CD14-positive monocyte (primary cell): ENCODE data around the gene ATG7. TPM values are rescaled to one million over a fixed set of nuclear protein-coding genes. Genes with fewer than 3 reads are reported as not detected.

ENCODE experiments used
- DNase-seq, 3 donors: peaks; one replicate each; pipeline ENCODE4 v3.0.0-alpha.2; 2011 to 2022
- H2AFZ ChIP-seq: 2 replicates; pipeline ENCODE4 v1.6.0; 2012; ENCODE audit warnings: mild to moderate bottlenecking, low read depth, low read length, inconsistent platforms; ENCODE audit not compliant: insufficient read depth, poor library complexity, severe bottlenecking
- H3K27ac ChIP-seq, 2 donors: 1 replicate in 1 of 2; 2 replicates in 1 of 2; pipeline ENCODE4 v1.5.1; 2012 to 2013; ENCODE audit warnings: low read length in 2 of 2, control low read depth in 1 of 2, inconsistent platforms in 1 of 2, low read depth in 1 of 2, mild to moderate bottlenecking in 1 of 2
- H3K27me3 ChIP-seq, 2 donors: one replicate each; pipeline versions ENCODE4 v1.6.0 to v1.6.1; 2011 to 2013; ENCODE audit warnings: low read length in 2 of 2; ENCODE audit not compliant: control insufficient read depth in 2 of 2, insufficient read depth in 2 of 2
- H3K36me3 ChIP-seq, 2 donors: replicated peaks in 1 of 2; 1 replicate in 1 of 2; 2 replicates in 1 of 2; pipeline versions ENCODE4 v1.5.1 to v1.6.1; 2012 to 2013; ENCODE audit warnings: low read length in 2 of 2, control low read depth in 1 of 2, inconsistent platforms in 1 of 2, mild to moderate bottlenecking in 1 of 2; ENCODE audit not compliant: insufficient read depth in 2 of 2, control insufficient read depth in 1 of 2
- H3K4me1 ChIP-seq, 2 donors: 1 replicate in 1 of 2; 2 replicates in 1 of 2; pipeline versions ENCODE4 v1.5.1 to v1.6.1; 2012 to 2013; ENCODE audit warnings: low read length in 2 of 2, control low read depth in 1 of 2, inconsistent platforms in 1 of 2, mild to moderate bottlenecking in 1 of 2, moderate library complexity in 1 of 2; ENCODE audit not compliant: insufficient read depth in 2 of 2, control insufficient read depth in 1 of 2
- H3K4me2 ChIP-seq: replicated peaks from 2 replicates; pipeline ENCODE3; 2012; ENCODE audit warnings: low read length, moderate library complexity, mild to moderate bottlenecking; ENCODE audit not compliant: poor library complexity, severe bottlenecking; ENCODE audit errors: extremely low read depth
- H3K4me3 ChIP-seq, 3 experiments: fragments of 200-600 bp in 1 of 3; sonication (generic) in 1 of 3; replicated peaks in 1 of 3; 1 replicate in 2 of 3; 2 replicates in 1 of 3; pipeline ENCODE4 v1.5.1; 2011 to 2013; ENCODE audit warnings: low read length in 3 of 3, mild to moderate bottlenecking in 3 of 3, control low read depth in 2 of 3, low read depth in 2 of 3, inconsistent platforms in 1 of 3, moderate library complexity in 1 of 3
- H3K79me2 ChIP-seq: 2 replicates; pipeline ENCODE4 v1.6.0; 2012; ENCODE audit warnings: mild to moderate bottlenecking, control low read depth, inconsistent platforms, low read length, moderate library complexity; ENCODE audit not compliant: insufficient read depth
- H3K9ac ChIP-seq: 2 replicates; pipeline ENCODE4 v1.6.0; 2017; ENCODE audit warnings: low read length, mild to moderate bottlenecking; ENCODE audit not compliant: insufficient read depth, poor library complexity, severe bottlenecking
- H3K9me3 ChIP-seq, 2 donors: replicated peaks in 1 of 2; 1 replicate in 1 of 2; 2 replicates in 1 of 2; pipeline versions ENCODE4 v1.5.1 to v1.6.1; 2012 to 2013; ENCODE audit warnings: low read length in 2 of 2, control low read depth in 1 of 2; ENCODE audit not compliant: control insufficient read depth in 1 of 2, insufficient read depth in 1 of 2
- H4K20me1 ChIP-seq: 2 replicates; pipeline ENCODE4 v1.6.0; 2012; ENCODE audit warnings: mild to moderate bottlenecking, low read length, control low read depth, moderate library complexity; ENCODE audit not compliant: insufficient read depth
- H3K27ac Mint-ChIP-seq, 7 donors: one replicate each; pipeline ENCODE4 v1.8.0; 2020; ENCODE audit warnings: mild to moderate bottlenecking in 7 of 7, mixed read lengths in 7 of 7, moderate library complexity in 6 of 7, inconsistent platforms in 2 of 7
- H3K27me3 Mint-ChIP-seq, 3 donors: one replicate each; pipeline ENCODE4 v1.8.0; 2021 to 2022; ENCODE audit warnings: low read depth in 3 of 3, mild to moderate bottlenecking in 3 of 3, mixed read lengths in 3 of 3, moderate library complexity in 3 of 3, inconsistent platforms in 1 of 3
- H3K36me3 Mint-ChIP-seq, 2 donors: one replicate each; pipeline ENCODE4 v1.8.0; 2020; ENCODE audit warnings: mixed read lengths in 2 of 2, inconsistent platforms in 1 of 2, mild to moderate bottlenecking in 1 of 2
- H3K4me1 Mint-ChIP-seq: one replicate; pipeline ENCODE4 v1.8.0; 2020; ENCODE audit warnings: mild to moderate bottlenecking, mixed read lengths
- H3K4me3 Mint-ChIP-seq, 2 donors: one replicate each; pipeline ENCODE4 v1.8.0; 2020; ENCODE audit warnings: mild to moderate bottlenecking in 2 of 2, mixed read lengths in 2 of 2, moderate library complexity in 1 of 2
- H3K9me3 Mint-ChIP-seq, 7 donors: one replicate each; pipeline ENCODE4 v1.8.0; 2020 to 2022; ENCODE audit warnings: mixed read lengths in 7 of 7, mild to moderate bottlenecking in 6 of 7, moderate library complexity in 6 of 7, inconsistent platforms in 2 of 7
- WGBS: methylation state at CpG from one replicate; pipeline ENCODE4 v1.1.5; 2013; ENCODE audit warnings: missing lambda C conversion rate; ENCODE audit not compliant: insufficient coverage; 5-methylcytosine and 5-hydroxymethylcytosine counted together
- intact Hi-C, 2 donors: fragments of 100-400 bp; cut with micrococcal nuclease; formaldehyde crosslinking; loops; one replicate each; pipeline versions ENCODE4 v1.15.0 to v1.15.1; 2023
- polyA plus RNA-seq, 3 donors: library from polyadenylated mRNA; depleted of rRNA in 1 of 3; unstranded in 2 of 3; stranded (reverse) in 1 of 3; fragments of 300-500 nt in 2 of 3; fragments of >200 nt in 1 of 3; fragmentation: Illumina TruSeq in 2 of 3; gene quantifications; 1 replicate in 2 of 3; 2 replicates in 1 of 3; pipeline ENCODE4 v1.2.3, GENCODE V29; 2012 to 2021
- TF ChIP-seq, protein P1 (sequence below): fragments of 200-600 bp; IDR thresholded peaks from one replicate; pipeline ENCODE4 v1.8.0; 2022; ENCODE audit warnings: antibody characterized with exemption, mild to moderate bottlenecking

The ATG7 gene
- polyA plus RNA-seq, 3 donors: 57.4 to 101 (median 89.7) TPM

DNA sequence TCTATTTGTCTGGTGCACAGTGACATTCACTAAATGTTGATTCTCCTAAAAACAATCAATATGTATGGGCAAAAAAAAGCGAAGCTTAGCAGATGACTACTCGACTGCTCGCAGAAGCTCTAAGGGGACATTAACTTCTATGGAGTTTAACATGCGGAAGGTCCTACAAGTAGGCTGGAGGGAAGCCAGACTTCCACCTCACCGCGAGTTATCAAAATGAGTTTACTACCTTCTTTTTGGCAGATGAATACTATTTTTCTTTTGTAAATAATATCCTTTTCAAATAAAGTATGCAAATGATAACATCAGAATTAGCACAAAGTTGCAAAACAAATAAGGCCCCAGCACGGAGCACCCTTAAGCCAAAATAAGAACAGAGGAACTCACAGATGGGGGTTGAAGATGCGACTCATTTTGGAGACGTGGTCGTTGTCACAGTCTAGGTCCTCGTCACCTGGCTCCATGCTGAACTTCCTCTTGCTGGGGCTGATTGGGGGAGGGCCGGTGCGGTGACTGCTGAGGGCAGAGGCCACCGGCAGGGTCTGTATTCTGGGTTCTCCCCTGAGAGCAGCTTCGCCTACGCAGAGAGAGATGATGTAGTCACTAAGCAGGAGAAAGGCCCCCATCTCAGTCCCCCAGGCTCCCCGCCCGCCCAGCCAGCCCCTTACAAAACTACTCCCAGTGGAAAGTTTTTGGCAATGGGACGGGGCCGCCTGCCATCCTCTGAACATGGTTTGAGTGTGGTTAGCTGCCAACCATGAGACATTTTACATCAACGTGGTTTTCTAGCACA is 329.4 kb downstream of the ATG7 start:
- Mint-ChIP-seq H3K36me3 (peaks cover 48 to 62% of the 10 kb centered on the region in 2 donors), H3K9me3 (peaks cover 2 to 13% (median 7%) of the 10 kb centered on the region in 7 donors), H3K27me3 (peaks cover 0 to 1% (median 0%) of the 10 kb centered on the region in 3 donors), H3K27ac (peak overlapping the region in 2 of 7 donors; percentile 63 to 82), H3K4me3 (no peak overlapping the region), H3K4me1 (peaks cover 5% of the 10 kb centered on the region)
- Histone ChIP-seq H3K36me3 (peaks cover 19 to 50% of the 10 kb centered on the region in 2 donors), H4K20me1 (peaks cover 28% of the 10 kb centered on the region), H3K4me3 (no peak overlapping the region), H3K9me3 (peaks cover 0 to 2% of the 10 kb centered on the region in 2 donors), H3K9ac (no peak overlapping the region), H3K4me2 (no peak overlapping the region), H3K79me2 (peaks cover 49% of the 10 kb centered on the region), H3K27me3 (no peaks in the 10 kb centered on the region), H3K27ac (no peak overlapping the region), H2AFZ (no peak overlapping the region), H3K4me1 (no peaks in the 10 kb centered on the region)
- TF ChIP-seq, protein P1, sequence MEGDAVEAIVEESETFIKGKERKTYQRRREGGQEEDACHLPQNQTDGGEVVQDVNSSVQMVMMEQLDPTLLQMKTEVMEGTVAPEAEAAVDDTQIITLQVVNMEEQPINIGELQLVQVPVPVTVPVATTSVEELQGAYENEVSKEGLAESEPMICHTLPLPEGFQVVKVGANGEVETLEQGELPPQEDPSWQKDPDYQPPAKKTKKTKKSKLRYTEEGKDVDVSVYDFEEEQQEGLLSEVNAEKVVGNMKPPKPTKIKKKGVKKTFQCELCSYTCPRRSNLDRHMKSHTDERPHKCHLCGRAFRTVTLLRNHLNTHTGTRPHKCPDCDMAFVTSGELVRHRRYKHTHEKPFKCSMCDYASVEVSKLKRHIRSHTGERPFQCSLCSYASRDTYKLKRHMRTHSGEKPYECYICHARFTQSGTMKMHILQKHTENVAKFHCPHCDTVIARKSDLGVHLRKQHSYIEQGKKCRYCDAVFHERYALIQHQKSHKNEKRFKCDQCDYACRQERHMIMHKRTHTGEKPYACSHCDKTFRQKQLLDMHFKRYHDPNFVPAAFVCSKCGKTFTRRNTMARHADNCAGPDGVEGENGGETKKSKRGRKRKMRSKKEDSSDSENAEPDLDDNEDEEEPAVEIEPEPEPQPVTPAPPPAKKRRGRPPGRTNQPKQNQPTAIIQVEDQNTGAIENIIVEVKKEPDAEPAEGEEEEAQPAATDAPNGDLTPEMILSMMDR: no peak
- intact Hi-C loops: no loop called here
- 40% methylated on average over 5 of the region's 21 CpGs for WGBS
- DNase-seq: no peak

DNA sequence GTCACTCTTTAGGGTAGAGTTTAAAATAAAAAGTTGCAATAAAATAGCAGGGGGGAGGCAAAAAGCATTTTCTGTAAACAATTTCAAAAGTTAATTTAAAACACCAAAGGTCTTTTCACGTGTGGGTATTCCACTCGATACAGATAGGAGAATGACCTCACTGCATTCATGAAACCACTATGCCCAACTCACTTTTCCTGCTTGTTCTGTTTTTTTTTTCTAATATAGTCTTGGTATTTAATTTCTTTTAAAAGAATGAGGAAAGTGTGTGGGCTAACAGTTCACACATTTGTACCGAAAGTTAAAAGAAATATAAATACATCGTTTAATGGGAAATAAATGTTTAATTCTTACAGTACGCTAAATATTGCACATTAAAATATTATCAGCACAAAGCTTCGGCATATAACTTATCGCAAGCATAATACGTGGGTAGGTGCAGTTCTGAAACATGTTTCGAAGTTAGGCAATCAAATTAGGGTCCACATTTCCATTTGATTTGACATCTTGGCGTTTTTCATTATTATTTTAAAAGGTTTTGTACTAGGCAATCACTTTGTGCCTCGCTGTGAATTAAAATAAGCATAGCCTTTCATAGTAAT is 330.1 kb downstream of the ATG7 start:
- no peak overlapping the region for H3K4me3 Mint-ChIP-seq
- TF ChIP-seq, protein P1: no peak
- H2AFZ ChIP-seq: no peak overlapping the region
- H3K9me3 Mint-ChIP-seq: peaks cover 2 to 10% (median 5%) of the 10 kb centered on the region in 7 donors
- H3K9me3 ChIP-seq: peaks cover 0 to 2% of the 10 kb centered on the region in 2 donors
- H4K20me1 ChIP-seq: peaks cover 31% of the 10 kb centered on the region
- no peak overlapping the region for H3K4me2 ChIP-seq
- no peak for DNase-seq
- H3K4me1 ChIP-seq: no peaks in the 10 kb centered on the region
- H3K27me3 Mint-ChIP-seq: peaks cover 0 to 1% (median 0%) of the 10 kb centered on the region in 3 donors
- peaks cover 53% of the 10 kb centered on the region for H3K79me2 ChIP-seq
- no peaks in the 10 kb centered on the region for H3K27me3 ChIP-seq
- intact Hi-C loops: no loop called here
- H3K36me3 ChIP-seq: peaks cover 19 to 46% of the 10 kb centered on the region in 2 donors
- 96% methylated on average over 4 of the region's 11 CpGs for WGBS
- H3K4me3 ChIP-seq: no peak overlapping the region
- peaks cover 5% of the 10 kb centered on the region for H3K4me1 Mint-ChIP-seq
- H3K9ac ChIP-seq: no peak overlapping the region
- H3K27ac ChIP-seq: no peak overlapping the region
- H3K27ac Mint-ChIP-seq: peak overlapping the region in 1 of 7 donors; percentile 63
- H3K36me3 Mint-ChIP-seq: peaks cover 49 to 59% of the 10 kb centered on the region in 2 donors
